A549 (cell line): ENCODE data around the gene FOXP1. TPM values are rescaled to one million over a fixed set of nuclear protein-coding genes. Genes with fewer than 3 reads are reported as not detected.

Experiments
- ATAC-seq, 2 experiments: fragments of 200-7000 bp in 1 of 2; fragments of >200 bp in 1 of 2; cut with Nextera tagmentation in 1 of 2; cut with Tn5 transposase in 1 of 2; 3 replicates each; pipeline versions ENCODE4 v1.8.0 to v1.9.1; 2018 to 2020; ENCODE audit warnings: mild to moderate bottlenecking in 1 of 2, moderate library complexity in 1 of 2
- CTCF ChIA-PET: fragments of 300-600 bp; sonication (Branson Sonifier 250); formaldehyde crosslinking; extraction: SDS; loops from one replicate; lab custom pipeline; 2021; ENCODE audit warnings: antibody characterized with exemption, inconsistent platforms; lab: Yijun Ruan, JAX
- POLR2A ChIA-PET: fragments of 350-600 bp; formaldehyde crosslinking; extraction: SDS; loops from one replicate; lab custom pipeline; 2021; ENCODE audit warnings: antibody characterized with exemption, inconsistent platforms; lab: Yijun Ruan, JAX
- DNase-seq, 2 experiments: peaks; one replicate each; pipeline versions ENCODE4 v3.0.0 to v3.0.0-alpha.2; 2011 to 2016; ENCODE audit warnings: low read depth in 1 of 2, low spot score in 1 of 2
- FAIRE-seq: peaks from 2 replicates; lab custom pipeline; 2011; peaks lifted over from hg19 to GRCh38; lab: Jason Lieb, UNC
- H3K27ac ChIP-seq, 2 experiments: fragments of >200 bp; sonication (Bioruptor Twin); formaldehyde crosslinking; 3 replicates each; pipeline ENCODE4 v1.5.1; 2016 to 2017
- H3K4me1 ChIP-seq: fragments of >200 bp; sonication (Bioruptor Twin); formaldehyde crosslinking; 3 replicates; pipeline ENCODE4 v1.6.1; 2016
- H3K4me2 ChIP-seq: fragments of >200 bp; sonication (Bioruptor Twin); formaldehyde crosslinking; 3 replicates; pipeline ENCODE4 v1.6.1; 2016
- H3K4me3 ChIP-seq: fragments of >200 bp; sonication (Bioruptor Twin); formaldehyde crosslinking; 3 replicates; pipeline ENCODE4 v1.5.1; 2016
- H3K9me3 ChIP-seq: fragments of >200 bp; sonication (Bioruptor Twin); formaldehyde crosslinking; 3 replicates; pipeline ENCODE4 v1.6.1; 2016
- CBX2 ChIP-seq: fragments of 200-600 bp; sonication (generic); IDR thresholded peaks from 2 replicates; pipeline ENCODE4 v1.6.1; 2016; ENCODE audit warnings: low read depth, mild to moderate bottlenecking, borderline replicate concordance
- CHD4 ChIP-seq: fragments of 200-600 bp; sonication (generic); IDR thresholded peaks from 2 replicates; pipeline ENCODE4 v1.6.1; 2016; ENCODE audit warnings: antibody characterized with exemption, mild to moderate bottlenecking, borderline replicate concordance
- EHMT2 ChIP-seq: fragments of 200-600 bp; sonication (generic); IDR thresholded peaks from 2 replicates; pipeline ENCODE4 v1.6.1; 2016; ENCODE audit warnings: antibody characterized with exemption, low read depth, mild to moderate bottlenecking, moderate library complexity
- ESRRA ChIP-seq: fragments of 150-350 bp; IDR thresholded peaks from 2 replicates; pipeline ENCODE4 v1.6.1; 2014; ENCODE audit warnings: mild to moderate bottlenecking, low read length, borderline replicate concordance
- FOSB ChIP-seq: fragments of 250-450 bp; sonication (Bioruptor Pico); IDR thresholded peaks from 2 replicates; pipeline ENCODE4 v1.5.0; 2020; ENCODE audit warnings: mild to moderate bottlenecking, moderate library complexity
- FOSL2 ChIP-seq, 2 experiments: fragments of 450-650 bp in 1 of 2; fragments of >200 bp in 1 of 2; sonication (Bioruptor Twin) in 1 of 2; formaldehyde crosslinking; IDR thresholded peaks; 2 replicates each; pipeline versions ENCODE4 v1.5.0 to v1.6.1; 2016 to 2020; ENCODE audit warnings: mild to moderate bottlenecking in 1 of 2, moderate library complexity in 1 of 2
- HDAC2 ChIP-seq: fragments of 200-600 bp; sonication (generic); IDR thresholded peaks from 2 replicates; pipeline ENCODE4 v1.6.1; 2016
- HES2 ChIP-seq: fragments of >200 bp; sonication (Bioruptor Twin); formaldehyde crosslinking; IDR thresholded peaks from 2 replicates; pipeline ENCODE4 v1.6.1; 2016
- HEYL ChIP-seq: fragments of 250-450 bp; sonication (Bioruptor Pico); IDR thresholded peaks from 2 replicates; pipeline ENCODE4 v1.8.0; 2021; ENCODE audit warnings: mild to moderate bottlenecking, moderate library complexity
- HOXA7 ChIP-seq: fragments of 250-450 bp; sonication (Bioruptor Pico); IDR thresholded peaks from 2 replicates; pipeline ENCODE4 v1.5.0; 2020; ENCODE audit warnings: mild to moderate bottlenecking, moderate library complexity
- HOXB13 ChIP-seq: fragments of 250-450 bp; sonication (Bioruptor Pico); IDR thresholded peaks from 2 replicates; pipeline ENCODE4 v1.5.0; 2020; ENCODE audit warnings: low read depth, mild to moderate bottlenecking, moderate library complexity
- JUNB ChIP-seq: fragments of >200 bp; sonication (Bioruptor Twin); formaldehyde crosslinking; IDR thresholded peaks from 2 replicates; pipeline ENCODE4 v1.6.1; 2016
- KDM5A ChIP-seq: fragments of 200-600 bp; sonication (generic); IDR thresholded peaks from 2 replicates; pipeline ENCODE4 v1.6.1; 2016; ENCODE audit warnings: antibody characterized with exemption, mild to moderate bottlenecking
- MAZ ChIP-seq: fragments of 150-350 bp; IDR thresholded peaks from 2 replicates; pipeline ENCODE4 v1.6.1; 2014; ENCODE audit warnings: antibody characterized with exemption, low read depth, low read length, borderline replicate concordance
- NPAS2 ChIP-seq: fragments of 250-450 bp; sonication (Bioruptor Pico); IDR thresholded peaks from 2 replicates; pipeline ENCODE4 v1.8.0; 2022; ENCODE audit warnings: mild to moderate bottlenecking, moderate library complexity, borderline replicate concordance
- NR3C1 ChIP-seq: fragments of >200 bp; sonication (Bioruptor Twin); formaldehyde crosslinking; IDR thresholded peaks from 3 replicates; pipeline ENCODE4 v1.6.1; 2017
- POLR2A ChIP-seq: IDR thresholded peaks from 2 replicates; pipeline ENCODE4 v1.6.1; 2012; ENCODE audit warnings: mild to moderate bottlenecking, low read length
- POLR2AphosphoS2 ChIP-seq: conservative IDR thresholded peaks from 2 replicates; pipeline ENCODE4 v1.6.1; 2012; ENCODE audit warnings: low read length, improper control_type of control experiment, inconsistent platforms
- RAD21 ChIP-seq, 2 experiments: fragments of >200 bp in 1 of 2; sonication (Bioruptor Twin) in 1 of 2; formaldehyde crosslinking in 1 of 2; IDR thresholded peaks in 1 of 2; conservative IDR thresholded peaks in 1 of 2; 2 replicates in 1 of 2; 3 replicates in 1 of 2; pipeline ENCODE4 v1.6.1; 2012 to 2018; ENCODE audit warnings: inconsistent platforms in 1 of 2
- RARB ChIP-seq: fragments of 250-450 bp; sonication (Bioruptor Pico); IDR thresholded peaks from 2 replicates; pipeline ENCODE4 v1.8.0; 2021; ENCODE audit warnings: mild to moderate bottlenecking, moderate library complexity
- RCOR1 ChIP-seq: fragments of 150-350 bp; IDR thresholded peaks from 2 replicates; pipeline ENCODE4 v1.6.1; 2014; ENCODE audit warnings: antibody characterized with exemption, low read length, low read depth
- RNF2 ChIP-seq: fragments of 200-600 bp; sonication (generic); IDR thresholded peaks from 2 replicates; pipeline ENCODE4 v1.6.1; 2016; ENCODE audit warnings: low read depth, mild to moderate bottlenecking, antibody characterized with exemption, moderate library complexity, borderline replicate concordance
- SMC3 ChIP-seq: fragments of >200 bp; sonication (Bioruptor Twin); formaldehyde crosslinking; IDR thresholded peaks from 3 replicates; pipeline ENCODE4 v1.6.1; 2018; ENCODE audit warnings: inconsistent platforms
- TP53 ChIP-seq: fragments of 250-450 bp; sonication (Bioruptor Pico); IDR thresholded peaks from 2 replicates; pipeline ENCODE4 v1.5.0; 2021; ENCODE audit warnings: mild to moderate bottlenecking, moderate library complexity
- USF2 ChIP-seq: fragments of 450-650 bp; IDR thresholded peaks from 2 replicates; pipeline ENCODE4 v1.6.1; 2014; ENCODE audit warnings: antibody characterized with exemption
- ZFP36 ChIP-seq: fragments of 450-650 bp; IDR thresholded peaks from 2 replicates; pipeline ENCODE4 v1.6.1; 2014; ENCODE audit warnings: borderline replicate concordance; ENCODE audit not compliant: partially characterized antibody
- ZNF302 ChIP-seq: fragments of 250-450 bp; sonication (Bioruptor Pico); IDR thresholded peaks from 2 replicates; pipeline ENCODE4 v1.9.0; 2021; ENCODE audit warnings: inconsistent platforms, mild to moderate bottlenecking, moderate library complexity
- WGBS: methylation state at CpG from one replicate; pipeline ENCODE4 v1.1.6; 2017; ENCODE audit errors: missing lambda C conversion rate; 5-methylcytosine and 5-hydroxymethylcytosine counted together
- polyA plus RNA-seq, 4 experiments: library from polyadenylated mRNA; depleted of rRNA in 3 of 4; stranded (reverse); fragments of >200 nt; fragmentation: RNase III in 1 of 4; extraction: RNeasy Plus Mini Kit Qiagen cat#74134 plus additional on column Dnase treatment in 1 of 4; gene quantifications; 2 replicates in 3 of 4; 3 replicates in 1 of 4; pipeline ENCODE4 v1.2.3, GENCODE V29; 2011 to 2017
- TF ChIP-seq, protein P1 (sequence below): fragments of 250-450 bp; sonication (Bioruptor Pico); IDR thresholded peaks from 2 replicates; pipeline ENCODE4 v1.5.0; 2021; ENCODE audit warnings: mild to moderate bottlenecking, moderate library complexity, borderline replicate concordance
- TF ChIP-seq, protein P2 (sequence below): fragments of 150-350 bp; IDR thresholded peaks from 2 replicates; pipeline ENCODE4 v1.6.1; 2014; ENCODE audit warnings: low read depth, mild to moderate bottlenecking, low read length

The FOXP1 gene
- polyA plus RNA-seq, 2 of the 4 experiments (the other 2 are of a cell fraction), result 12.8 to 13.9 TPM

- ChIA-PET POLR2A (no interaction called here), CTCF (interaction anchor here (1.3 to 1.4 kb wide), 2 partner anchors 8 to 101 kb away, joined by 3 to 4 read pairs; no protein-coding TSS in a partner anchor)
- DNase-seq, result no peak
- Histone ChIP-seq H3K4me3 (no peak overlapping the region), H3K4me2 (no peak overlapping the region), H3K4me1 (no peaks in the 10 kb centered on the region), H3K27ac (no peak overlapping the region), H3K9me3 (no peaks in the 10 kb centered on the region)
- FAIRE-seq, result no peak
- no peak for ATAC-seq
- 100% methylated on average over 1 of the region's 2 CpGs for WGBS
- TF ChIP-seq HOXA7 (CRISPR knock-in tag), result no peak
- no peak for TF ChIP-seq CBX2
- TF ChIP-seq HOXB13, result no peak
- no peak for TF ChIP-seq ESRRA
- TF ChIP-seq, protein P1, sequence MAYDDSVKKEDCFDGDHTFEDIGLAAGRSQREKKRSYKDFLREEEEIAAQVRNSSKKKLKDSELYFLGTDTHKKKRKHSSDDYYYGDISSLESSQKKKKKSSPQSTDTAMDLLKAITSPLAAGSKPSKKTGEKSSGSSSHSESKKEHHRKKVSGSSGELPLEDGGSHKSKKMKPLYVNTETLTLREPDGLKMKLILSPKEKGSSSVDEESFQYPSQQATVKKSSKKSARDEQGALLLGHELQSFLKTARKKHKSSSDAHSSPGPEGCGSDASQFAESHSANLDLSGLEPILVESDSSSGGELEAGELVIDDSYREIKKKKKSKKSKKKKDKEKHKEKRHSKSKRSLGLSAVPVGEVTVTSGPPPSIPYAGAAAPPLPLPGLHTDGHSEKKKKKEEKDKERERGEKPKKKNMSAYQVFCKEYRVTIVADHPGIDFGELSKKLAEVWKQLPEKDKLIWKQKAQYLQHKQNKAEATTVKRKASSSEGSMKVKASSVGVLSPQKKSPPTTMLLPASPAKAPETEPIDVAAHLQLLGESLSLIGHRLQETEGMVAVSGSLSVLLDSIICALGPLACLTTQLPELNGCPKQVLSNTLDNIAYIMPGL (CRISPR knock-in tag), result no peak
- TF ChIP-seq KDM5A, result no peak
- no peak for TF ChIP-seq FOSL2 (IDR thresholded peaks at IDR 0.05)
- no peak for TF ChIP-seq FOSL2 (CRISPR knock-in tag; IDR thresholded peaks at IDR 0.05)
- TF ChIP-seq, protein P2, sequence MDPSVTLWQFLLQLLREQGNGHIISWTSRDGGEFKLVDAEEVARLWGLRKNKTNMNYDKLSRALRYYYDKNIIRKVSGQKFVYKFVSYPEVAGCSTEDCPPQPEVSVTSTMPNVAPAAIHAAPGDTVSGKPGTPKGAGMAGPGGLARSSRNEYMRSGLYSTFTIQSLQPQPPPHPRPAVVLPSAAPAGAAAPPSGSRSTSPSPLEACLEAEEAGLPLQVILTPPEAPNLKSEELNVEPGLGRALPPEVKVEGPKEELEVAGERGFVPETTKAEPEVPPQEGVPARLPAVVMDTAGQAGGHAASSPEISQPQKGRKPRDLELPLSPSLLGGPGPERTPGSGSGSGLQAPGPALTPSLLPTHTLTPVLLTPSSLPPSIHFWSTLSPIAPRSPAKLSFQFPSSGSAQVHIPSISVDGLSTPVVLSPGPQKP, result no peak
- no peak for TF ChIP-seq POLR2AphosphoS2
- TF ChIP-seq RCOR1, result no peak
- no peak for TF ChIP-seq RARB (CRISPR knock-in tag)
- TF ChIP-seq ZFP36, result no peak
- TF ChIP-seq HDAC2, result no peak
- no peak for TF ChIP-seq HEYL (CRISPR knock-in tag)
- no peak for TF ChIP-seq JUNB
- TF ChIP-seq MAZ, result no peak
- no peak for TF ChIP-seq POLR2A
- TF ChIP-seq EHMT2, result no peak
- TF ChIP-seq FOSB (CRISPR knock-in tag), result no peak
- no peak for TF ChIP-seq HES2
These were observed 300.6 kb downstream of the FOXP1 start for GRCh38 chr3:71282976-71283375.

DNA sequence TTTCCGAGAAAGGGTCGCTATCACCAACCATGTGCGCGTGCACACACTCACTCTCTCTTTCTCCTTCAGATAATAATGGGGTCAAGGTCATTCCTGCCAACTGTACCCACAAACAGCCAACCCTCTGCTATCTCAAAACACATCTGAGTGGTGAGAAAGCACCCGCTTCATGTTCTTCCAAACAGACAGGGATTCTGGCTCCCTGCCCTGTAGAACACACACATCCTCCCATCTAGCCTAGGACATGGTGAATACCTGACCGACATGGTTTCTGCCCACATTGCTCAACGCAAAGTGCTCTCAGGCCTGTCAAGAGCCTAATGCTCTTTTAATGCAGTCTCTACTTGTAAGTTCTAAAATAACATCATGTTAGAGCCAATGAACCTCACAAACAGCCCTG lies 302.2 kb downstream of the FOXP1 start:
- no peak overlapping the region for H3K27ac ChIP-seq
- H3K4me1 ChIP-seq, result no peaks in the 10 kb centered on the region
- no peak for ATAC-seq
- H3K4me3 ChIP-seq, result no peak overlapping the region
- H3K9me3 ChIP-seq, result no peaks in the 10 kb centered on the region
- no peak for DNase-seq
- no peak for FAIRE-seq
- POLR2A ChIA-PET, result no interaction called here
- 86% methylated on average over 7 of the region's 7 CpGs for WGBS
- TF ChIP-seq NPAS2 (CRISPR knock-in tag) (no peak), RCOR1 (no peak), RNF2 (no peak), CHD4 (no peak), TP53 (CRISPR knock-in tag) (no peak), NR3C1 (no peak), RAD21 (conservative IDR thresholded peaks at IDR 0.05 in 1 of 2, IDR thresholded peaks at IDR 0.05 in 1 of 2) (no peak), USF2 (no peak), ZNF302 (CRISPR knock-in tag) (no peak), SMC3 (no peak), KDM5A (no peak)
- TF ChIP-seq, protein P2, result no peak
- no peak overlapping the region for H3K4me2 ChIP-seq
- CTCF ChIA-PET, result no interaction called here
